DLD1 (cell line): ENCODE results near the gene VPS8.

Experiments
- in situ Hi-C: cut with HindIII; loops from 2 replicates; pipeline ENCODE4 v1.10.0; 2017; ENCODE audit warnings: low sequenced_read_pairs

VPS8 gene

GRCh38 chr3:185082149-185082548, 270.2 kb downstream of the VPS8 start:
- in situ Hi-C loops, result no loop called here

- in situ Hi-C loops, result no loop called here
These were observed 270.9 kb downstream of the VPS8 start for GRCh38 chr3:185082829-185083228.

- in situ Hi-C loops, result no loop called here
These were observed 272.4 kb downstream of the VPS8 start for GRCh38 chr3:185084402-185084801.

- in situ Hi-C loops, result no loop called here
These were observed 272.9 kb downstream of the VPS8 start for GRCh38 chr3:185084901-185085300.

GRCh38 chr3:185087419-185087818, 275.5 kb downstream of the VPS8 start:
- in situ Hi-C loops, result no loop called here

- in situ Hi-C loops, result no loop called here
These were observed 277.4 kb downstream of the VPS8 start for GRCh38 chr3:185089343-185089742.

GRCh38 chr3:185089751-185090150, 277.8 kb downstream of the VPS8 start:
- in situ Hi-C loops, result no loop called here

GRCh38 chr3:185090811-185091210, 278.8 kb downstream of the VPS8 start:
- in situ Hi-C loops, result no loop called here

- in situ Hi-C loops, result no loop called here
These were observed 281.1 kb downstream of the VPS8 start for GRCh38 chr3:185093116-185093515.

GRCh38 chr3:185094697-185095096, 282.7 kb downstream of the VPS8 start:
- in situ Hi-C loops, result loop anchor here (5.0 kb wide), 1 partner anchor 53 kb away; no protein-coding TSS in a partner anchor
